ENCODE results near the gene MYO1G. TPM values are rescaled to one million over a fixed set of nuclear protein-coding genes. Genes with fewer than 3 reads are reported as not detected.

Gene MYO1G
- total and polyA plus RNA-seq, 10 of the 15 experiments (the other 5 are each of a cell fraction or from before 2014, with no cell fraction given), result 1.8 to 232 (median 134) TPM

GRCh38 chr7:44987457-44987856 is 8.6 kb upstream of the MYO1G start:
- ATAC-seq (no peak), DNase-seq (ENCODE audit: low read depth, low spot score) (no peak), FAIRE-seq (no peak)
- TF ChIP-seq NFYB (IDR thresholded peaks at IDR 0.05; ENCODE audit: insufficient read depth, low read depth, low read length) (no peak), MLLT1 (IDR thresholded peaks at IDR 0.05) (0 out of 2 replicates have a peak, but pooled peaks have one; percentile 12)
- no peak overlapping the region for H2AFZ ChIP-seq (ENCODE audit: control insufficient read depth, low read depth, low read length)
- RAD21 ChIA-PET (ENCODE audit: unreplicated experiment), result interaction anchor here (0.6 kb wide), 1 partner anchor 13 kb away, joined by 3 read pairs; no protein-coding TSS in a partner anchor
- no peaks in the 10 kb centered on the region for H3K27me3 ChIP-seq (replicated peaks in 1 of 2; ENCODE audit: control insufficient read depth in 2 of 2, insufficient read depth in 2 of 2, low read length in 1 of 2)
- in situ Hi-C loops (cut with MboI), result no loop called here
- SMC1A ChIA-PET (ENCODE audit: uncharacterized antibody, unreplicated experiment), result interaction anchor here (0.8 to 16.7 kb wide), 3 partner anchors 13 to 39 kb away, joined by 3 to 303 read pairs (median 3); partner anchors contain the start of gene CCM2
- intact Hi-C loops (cut with micrococcal nuclease; ENCODE audit: unreplicated experiment), result no loop called here
- peak overlapping the region; percentile 61; the same call in 1 of the 2 replicates for H3K4me2 ChIP-seq (ENCODE audit: control insufficient read depth, insufficient read depth)
- peaks cover 3% of the 10 kb centered on the region for H4K20me1 ChIP-seq (ENCODE audit: control insufficient read depth, insufficient read depth)
- H3K27ac ChIP-seq (ENCODE audit: control insufficient read depth, insufficient read depth), result no peak overlapping the region
- POLR2A ChIA-PET, result interaction anchor here (0.9 to 16.1 kb wide), 2 partner anchors 13 to 41 kb away, joined by 3 to 280 read pairs; partner anchors contain the start of gene CCM2
- no TSS peak for BruUV-seq (replicated peaks)
- 100% methylated on average over 5 of the region's 7 CpGs for WGBS (ENCODE audit: insufficient coverage, insufficient replicate concordance, low lambda C conversion rate, missing lambda C conversion rate)
- peaks cover 19% of the 10 kb centered on the region in 2 experiments for H3K36me3 ChIP-seq (ENCODE audit: control insufficient read depth in 2 of 2, insufficient read depth in 2 of 2, low read length in 1 of 2)
- H3K9ac ChIP-seq (ENCODE audit: control insufficient read depth, insufficient read depth, low read length), result no peak overlapping the region
- peak overlapping the region; percentile 93 for H3K4me3 ChIP-seq
- H3K4me1 ChIP-seq (ENCODE audit: control insufficient read depth, insufficient read depth, low read length), result peaks cover 14% of the 10 kb centered on the region
- peaks cover 47% of the 10 kb centered on the region for H3K79me2 ChIP-seq (ENCODE audit: control insufficient read depth, insufficient read depth, low read length)
- H3K9me3 ChIP-seq (replicated peaks; ENCODE audit: control insufficient read depth, insufficient read depth, low read length), result no peaks in the 10 kb centered on the region
- CTCF ChIA-PET, result interaction anchor here (0.9 to 1.0 kb wide), 2 partner anchors 9 to 14 kb away, joined by 3 to 5 read pairs; partner anchors contain the start of gene MYO1G

Measured in GM12878 (cell line).